ENCODE data around the gene NEU3. TPM values are rescaled to one million over a fixed set of nuclear protein-coding genes. Genes with fewer than 3 reads are reported as not detected.

NEU3 gene
- total RNA-seq, 1 donor from 2014 or later, result 5.2 TPM

DNA sequence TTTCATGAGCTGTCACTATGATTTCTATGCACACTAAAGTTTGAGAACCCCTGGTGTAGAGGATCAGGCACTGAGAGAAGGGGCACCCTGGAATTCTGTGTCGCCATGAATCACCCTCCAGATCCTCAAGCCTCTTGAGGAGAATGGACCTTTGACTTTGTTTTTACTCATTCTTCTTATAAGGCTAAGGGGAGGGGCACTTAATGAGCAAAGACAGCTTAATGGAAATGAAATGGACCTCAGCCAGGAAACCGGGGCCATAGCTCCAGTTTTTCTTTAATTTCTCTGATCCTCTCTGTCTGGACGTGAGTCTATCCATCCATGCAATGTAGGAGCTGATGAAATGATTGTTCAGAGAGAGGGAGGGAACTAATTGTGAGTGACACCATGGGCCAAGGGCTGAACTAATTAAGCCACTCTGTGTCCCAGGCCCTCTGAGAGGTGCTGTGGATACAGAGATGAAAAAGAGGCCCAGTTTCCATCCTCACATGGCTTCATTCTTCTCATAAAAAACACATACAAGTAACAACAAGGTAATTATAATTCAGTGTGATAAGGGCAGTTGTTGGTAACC, 75.1 kb downstream of the NEU3 start:
- DNase-seq (ENCODE audit: low read depth, low spot score), result no peak

GRCh38 chr11:75066061-75066460, 77.3 kb downstream of the NEU3 start:
- no peak for DNase-seq (ENCODE audit: low read depth, low spot score)

Other genes starting within 250 kb of the NEU3 start
- gene RNF169, start 240.1 kb upstream of the NEU3 start, total RNA-seq, result 20.9 and 34.0 TPM in 2 replicates
- 4.3 and 8.1 TPM in 2 replicates for gene XRRA1, start 39.8 kb upstream of the NEU3 start, total RNA-seq
- 16.4 and 43.1 TPM in 2 replicates for gene SPCS2, start 39.7 kb upstream of the NEU3 start, total RNA-seq
- not detected in 2 replicates for gene OR2AT4, start 107.9 kb downstream of the NEU3 start, total RNA-seq
- 0.13 and 0.25 TPM in 2 replicates for gene SLCO2B1, start 162.2 kb downstream of the NEU3 start, total RNA-seq

Measured in pulmonary artery endothelial cell (primary cell).